K562 (cell line): ENCODE results near the gene FBXL13. TPM values are rescaled to one million over a fixed set of nuclear protein-coding genes. Genes with fewer than 3 reads are reported as not detected.
"Not testable (repeated sequence)": the region's sequence is repeated elsewhere in the genome, so short reads cannot be mapped to it uniquely, and the experiment has no call there.

Source experiments
- ATF1 ChIP-seq, 2 experiments: fragments of 450-650 bp in 1 of 2; IDR thresholded peaks; 2 replicates each; pipeline ENCODE4 v1.6.1; 2016; ENCODE audit warnings: missing compliant biosample characterization in 1 of 2, missing genetic modification characterization in 1 of 2
- ATF3 ChIP-seq, 2 experiments: fragments of 450-650 bp in 1 of 2; sonication (generic) in 1 of 2; formaldehyde crosslinking in 1 of 2; IDR thresholded peaks in 1 of 2; conservative IDR thresholded peaks in 1 of 2; 2 replicates each; pipeline versions ENCODE4 v1.6.1 to v1.8.1; 2016 to 2023; ENCODE audit warnings: mild to moderate bottlenecking in 2 of 2, moderate library complexity in 2 of 2, inconsistent platforms in 1 of 2, missing genetic modification reagents in 1 of 2
- ATF7 ChIP-seq: fragments of 450-650 bp; IDR thresholded peaks from 2 replicates; pipeline ENCODE4 v1.7.1; 2014; ENCODE audit warnings: mild to moderate bottlenecking, moderate library complexity
- CBX3 ChIP-seq, 2 experiments: IDR thresholded peaks; 1 replicate in 1 of 2; 2 replicates in 1 of 2; pipeline ENCODE4 v1.6.1; 2012; ENCODE audit warnings: inconsistent platforms in 2 of 2, low read length in 2 of 2, borderline replicate concordance in 1 of 2, control low read depth in 1 of 2
- DIDO1 ChIP-seq: fragments of 450-650 bp; IDR thresholded peaks from 2 replicates; pipeline ENCODE4 v1.6.1; 2016; ENCODE audit warnings: low read depth, missing biosample characterization, missing genetic modification characterization
- EP400 ChIP-seq: fragments of 450-650 bp; IDR thresholded peaks from 2 replicates; pipeline ENCODE4 v1.6.1; 2017; ENCODE audit warnings: antibody characterized with exemption, mild to moderate bottlenecking, moderate library complexity
- FOSL1 ChIP-seq: fragments of 200-800 bp; sonication (Bioruptor generic); conservative IDR thresholded peaks from 2 replicates; pipeline ENCODE4 v1.6.1; 2016; ENCODE audit warnings: missing genetic modification characterization, missing compliant biosample characterization
- FOXM1 ChIP-seq, 2 experiments: fragments of 450-650 bp in 1 of 2; sonication (generic) in 1 of 2; formaldehyde crosslinking in 1 of 2; IDR thresholded peaks; 2 replicates each; pipeline versions ENCODE4 v1.6.1 to v1.9.0; 2017 to 2022; ENCODE audit warnings: low read depth in 2 of 2, mild to moderate bottlenecking in 2 of 2, missing genetic modification reagents in 1 of 2, moderate library complexity in 1 of 2
- HDAC1 ChIP-seq, 2 experiments: fragments of 450-650 bp; IDR thresholded peaks; 2 replicates each; pipeline ENCODE4 v1.6.1; 2016 to 2017; ENCODE audit warnings: inconsistent platforms in 1 of 2, mild to moderate bottlenecking in 1 of 2, moderate library complexity in 1 of 2
- HDAC2 ChIP-seq: fragments of 450-650 bp; IDR thresholded peaks from 2 replicates; pipeline ENCODE4 v1.6.1; 2016; ENCODE audit warnings: mild to moderate bottlenecking
- MTA3 ChIP-seq: fragments of 450-650 bp; formaldehyde crosslinking; IDR thresholded peaks from 2 replicates; pipeline ENCODE4 v1.6.1; 2017; ENCODE audit warnings: mild to moderate bottlenecking, borderline replicate concordance
- NCOR1 ChIP-seq: fragments of 450-650 bp; IDR thresholded peaks from 2 replicates; pipeline ENCODE4 v1.6.1; 2016; ENCODE audit warnings: mild to moderate bottlenecking, moderate library complexity
- NFIC ChIP-seq: fragments of 450-650 bp; IDR thresholded peaks from 2 replicates; pipeline ENCODE4 v1.6.1; 2017; ENCODE audit warnings: mild to moderate bottlenecking, inconsistent platforms
- NONO ChIP-seq, 2 experiments: fragments of 200-400 bp in 1 of 2; fragments of 450-650 bp in 1 of 2; formaldehyde crosslinking in 1 of 2; IDR thresholded peaks; 2 replicates each; pipeline ENCODE4 v1.6.1; 2017; ENCODE audit warnings: low read depth in 2 of 2, mild to moderate bottlenecking in 2 of 2, moderate library complexity in 2 of 2, low read length in 1 of 2
- NR2C2 ChIP-seq, 2 experiments: fragments of 200-800 bp in 1 of 2; sonication (Bioruptor generic) in 1 of 2; sonication (generic) in 1 of 2; formaldehyde crosslinking in 1 of 2; IDR thresholded peaks; 2 replicates each; pipeline versions ENCODE4 v1.6.1 to v1.8.0; 2016 to 2022; ENCODE audit warnings: mild to moderate bottlenecking in 1 of 2, missing compliant biosample characterization in 1 of 2, missing genetic modification characterization in 1 of 2, missing genetic modification reagents in 1 of 2
- NR4A1 ChIP-seq, 2 experiments: fragments of 250-450 bp in 1 of 2; fragments of 450-650 bp in 1 of 2; sonication (Bioruptor Pico) in 1 of 2; IDR thresholded peaks; 2 replicates each; pipeline versions ENCODE4 v1.4.0 to v1.6.1; 2016 to 2020; ENCODE audit warnings: mild to moderate bottlenecking in 2 of 2, missing compliant biosample characterization in 1 of 2, missing genetic modification characterization in 1 of 2, moderate library complexity in 1 of 2
- PML ChIP-seq: IDR thresholded peaks from 2 replicates; pipeline ENCODE4 v1.6.1; 2012; ENCODE audit warnings: low read length, inconsistent platforms
- SOX6 ChIP-seq: fragments of 450-650 bp; IDR thresholded peaks from 2 replicates; pipeline ENCODE4 v1.6.1; 2014; ENCODE audit warnings: mild to moderate bottlenecking
- TCF3 ChIP-seq: sonication (generic); formaldehyde crosslinking; IDR thresholded peaks from 2 replicates; pipeline ENCODE4 v1.4.0; 2020; ENCODE audit warnings: mild to moderate bottlenecking, missing genetic modification reagents
- VEZF1 ChIP-seq: fragments of 200-800 bp; sonication (Bioruptor generic); IDR thresholded peaks from 2 replicates; pipeline ENCODE4 v1.6.1; 2017; ENCODE audit warnings: missing genetic modification characterization, missing compliant biosample characterization
- YY1 ChIP-seq, 3 experiments: IDR thresholded peaks; 2 replicates each; pipeline ENCODE4 v1.6.1; 2011; ENCODE audit warnings: low read length in 2 of 3, mild to moderate bottlenecking in 2 of 3, moderate library complexity in 2 of 3, borderline replicate concordance in 1 of 3, control low read depth in 1 of 3, low read depth in 1 of 3; ENCODE audit not compliant: insufficient read depth in 3 of 3, insufficient replicate concordance in 2 of 3, control insufficient read depth in 1 of 3, insufficient read length in 1 of 3; ENCODE audit errors: extremely low read depth in 1 of 3
- ZNF197 ChIP-seq: fragments of 200-800 bp; sonication (Bioruptor generic); IDR thresholded peaks from 2 replicates; pipeline ENCODE4 v1.6.1; 2016; ENCODE audit warnings: low read depth, missing genetic modification characterization, missing compliant biosample characterization
- ZNF75A ChIP-seq: fragments of 450-650 bp; formaldehyde crosslinking; IDR thresholded peaks from 2 replicates; pipeline ENCODE4 v1.4.0; 2020; ENCODE audit warnings: mild to moderate bottlenecking
- polyA plus RNA-seq, 8 experiments: library from polyadenylated mRNA; depleted of rRNA in 4 of 8; stranded (reverse) in 5 of 8; unstranded in 3 of 8; fragments of >200 nt; fragmentation: Nextera tagmentation in 2 of 8; fragmentation: Illumina TruSeq in 1 of 8; extraction: Ambion mirVana in 2 of 8; extraction: Trizol in 1 of 8; gene quantifications; 2 replicates each; pipeline versions ENCODE4 v1.2.1 to v1.2.3, GENCODE V29; 2011 to 2014; ENCODE audit warnings: inconsistent platforms in 1 of 8, missing spikeins in 1 of 8
- total RNA-seq, 7 experiments: library from RNA; depleted of rRNA in 6 of 7; stranded (reverse); fragments of >200 nt in 6 of 7; fragmentation: Illumina TruSeq in 2 of 7; extraction: Trizol in 2 of 7; gene quantifications; 2 replicates each; pipeline versions ENCODE4 v1.2.1 to v1.2.3, GENCODE V29; 2011 to 2021; ENCODE audit warnings: low replicate concordance in 1 of 7

FBXL13 gene
- total and polyA plus RNA-seq, 9 of the 15 experiments (the other 6 are each of a cell fraction or from before 2014, with no cell fraction given): 16.3 to 55.0 (median 25.4) TPM

GRCh38 chr7:103037823-103038739, 36.5 kb downstream of the FBXL13 start (continued):
- TF ChIP-seq MTA3 (peak; percentile 89), HDAC1 (IDR thresholded peaks at IDR 0.05) (peak in 1 of 2 experiments; percentile 47; a peak in 1 of 4 replicates), CBX3 (IDR thresholded peaks at IDR 0.05; ENCODE audit: borderline replicate concordance in 1 of 2, low read length in 2 of 2) (peak in 1 of 2 experiments; percentile 87; a peak in 2 of 3 replicates), HDAC2 (peak; percentile 49), NONO (IDR thresholded peaks at IDR 0.05; ENCODE audit: low read depth in 2 of 2, low read length in 1 of 2) (peak in 1 of 2 experiments; percentile 71; a peak in 2 of 4 replicates), ATF1 (tag; IDR thresholded peaks at IDR 0.05) (peak; percentile 77), EP400 (peak; percentile 86), FOXM1 (CRISPR knock-in tag; IDR thresholded peaks at IDR 0.05; ENCODE audit: low read depth) (peak; percentile 54; the same call in 1 of the 2 replicates), FOSL1 (tag) (0 out of 2 replicates have a peak, but pooled peaks have one; percentile 18), NCOR1 (peak; percentile 76), NR2C2 (tag; IDR thresholded peaks at IDR 0.05) (peak; percentile 73), YY1 (IDR thresholded peaks at IDR 0.05; ENCODE audit: borderline replicate concordance in 1 of 3, control insufficient read depth in 1 of 3, extremely low read depth in 1 of 3, insufficient read depth in 3 of 3, insufficient read length in 1 of 3, insufficient replicate concordance in 2 of 3, low read depth in 1 of 3, low read length in 2 of 3) (peak; percentile 37 to 88 (median 66)), ATF7 (peak; percentile 76), PML (peak; percentile 35; the same call in 1 of the 2 replicates), NR4A1 (tag; IDR thresholded peaks at IDR 0.05) (peak; percentile 87), NFIC (peak; percentile 80), ATF3 (IDR thresholded peaks at IDR 0.05) (peak; percentile 56), VEZF1 (CRISPR knock-in tag) (peak; percentile 67; the same call in 1 of the 2 replicates), TCF3 (CRISPR knock-in tag) (peak; percentile 70), ZNF197 (0 out of 2 replicates have a peak, but pooled peaks have one; percentile 3), ZNF75A (CRISPR knock-in tag) (peak; percentile 92), DIDO1 (peak; percentile 56; the same call in 1 of the 2 replicates), SOX6 (peak; percentile 78)
- not testable (repeated sequence) for TF ChIP-seq ATF1 (CRISPR knock-in tag; IDR thresholded peaks at IDR 0.05); FOXM1 (IDR thresholded peaks at IDR 0.05; ENCODE audit: low read depth); NR2C2 (CRISPR knock-in tag; IDR thresholded peaks at IDR 0.05); NR4A1 (CRISPR knock-in tag; IDR thresholded peaks at IDR 0.05); ATF3 (CRISPR knock-in tag; conservative IDR thresholded peaks at IDR 0.05)
